ENCODE measurements around the gene HMGB4.

HMGB4 gene

DNA sequence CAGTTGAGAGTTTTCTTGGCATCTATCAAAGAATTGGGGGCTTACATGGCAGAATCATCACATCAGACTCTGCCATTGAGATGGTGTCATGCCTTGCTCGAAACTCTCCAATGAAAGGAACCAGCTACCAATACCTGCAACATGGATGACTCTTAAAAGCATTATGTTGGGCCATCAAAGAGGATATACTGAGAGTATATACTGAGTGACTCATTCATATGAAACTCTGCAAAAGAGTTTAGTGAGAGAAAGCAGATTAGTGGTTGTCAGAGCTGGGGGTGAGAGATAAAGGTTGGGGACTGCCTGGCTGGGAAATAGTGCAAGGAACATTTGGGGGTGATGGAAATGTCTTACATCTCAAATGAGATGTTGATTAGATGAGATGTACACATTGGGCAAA lies 14.7 kb upstream of the HMGB4 start:
- DNase-seq = no peak

DNA sequence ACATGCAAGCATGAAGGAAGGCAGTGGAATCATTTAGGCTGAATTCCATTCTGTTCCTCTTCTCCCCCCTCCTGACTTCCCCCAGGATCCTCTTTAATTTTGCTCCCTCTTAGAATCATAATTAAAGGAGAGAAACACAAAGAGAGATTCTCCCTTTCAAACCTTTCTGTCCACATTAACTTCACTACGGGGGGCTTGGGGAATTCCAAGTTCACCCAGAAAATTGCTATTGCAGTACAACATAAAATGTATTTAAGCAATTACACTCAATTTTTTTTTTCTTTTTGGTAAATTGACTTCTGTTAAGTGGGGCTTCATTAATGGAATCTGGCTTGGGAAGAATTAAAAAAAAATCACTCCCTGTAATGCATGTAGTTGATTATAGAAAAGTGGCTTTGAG lies 13.4 kb upstream of the HMGB4 start:
- no peak for DNase-seq

DNA sequence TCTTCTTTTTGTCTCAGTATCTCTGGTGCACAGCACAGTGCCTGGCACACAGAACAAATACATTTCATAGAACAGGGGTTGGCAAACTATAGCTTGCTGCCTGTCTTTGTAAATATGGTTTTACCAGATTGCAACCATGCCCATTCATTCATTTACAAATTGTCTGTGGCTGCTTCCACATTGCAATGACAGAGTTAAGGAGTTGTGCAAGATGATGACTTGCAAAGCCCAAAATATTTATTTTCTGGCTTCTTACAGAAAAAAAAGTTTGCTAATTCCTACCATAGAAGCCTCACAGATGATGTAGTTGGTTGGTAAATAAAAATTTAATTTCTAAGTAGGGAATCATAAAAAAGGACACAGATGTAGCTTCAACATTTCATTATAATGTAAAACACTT lies 11.2 kb upstream of the HMGB4 start:
- no peak for DNase-seq

DNA sequence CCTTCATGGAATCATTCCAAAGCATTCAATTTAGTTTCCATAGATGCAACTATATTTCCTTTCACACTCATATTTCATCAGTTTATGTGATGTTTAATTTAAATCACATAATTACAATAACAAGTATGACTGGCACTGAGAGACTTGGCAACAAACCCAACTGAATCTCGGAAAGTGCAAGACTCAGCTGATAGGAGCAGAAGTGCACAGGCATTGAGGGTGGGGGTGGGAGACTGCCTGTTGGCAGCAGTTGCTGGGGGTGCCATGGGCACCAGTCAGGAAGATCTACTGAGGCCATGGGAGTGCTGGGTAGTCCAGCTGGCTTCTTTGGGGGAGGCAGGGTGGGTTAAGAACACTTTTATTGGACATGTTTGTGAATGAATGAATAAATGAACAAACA lies 10.4 kb upstream of the HMGB4 start:
- no peak for DNase-seq

DNA sequence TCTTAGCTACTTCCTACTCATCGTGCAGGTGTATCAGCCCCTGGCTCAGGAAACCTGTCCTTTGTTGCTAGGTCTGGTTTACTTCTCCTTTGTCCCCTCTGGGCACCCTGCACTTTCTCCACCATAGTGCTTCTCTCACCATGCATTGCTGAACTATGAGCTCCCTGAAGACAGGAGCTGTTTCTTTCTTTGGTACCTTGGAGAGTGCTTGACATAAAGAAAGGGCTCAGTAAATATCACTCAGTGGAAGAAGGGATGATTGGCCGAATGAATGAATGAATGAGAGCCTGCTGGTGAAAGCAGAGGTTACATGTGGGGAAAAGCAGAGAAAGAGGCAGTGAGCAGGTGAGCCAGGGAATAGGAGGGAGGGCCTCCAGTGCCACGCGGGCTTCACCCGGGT lies 9.8 kb upstream of the HMGB4 start:
- no peak for DNase-seq

DNA sequence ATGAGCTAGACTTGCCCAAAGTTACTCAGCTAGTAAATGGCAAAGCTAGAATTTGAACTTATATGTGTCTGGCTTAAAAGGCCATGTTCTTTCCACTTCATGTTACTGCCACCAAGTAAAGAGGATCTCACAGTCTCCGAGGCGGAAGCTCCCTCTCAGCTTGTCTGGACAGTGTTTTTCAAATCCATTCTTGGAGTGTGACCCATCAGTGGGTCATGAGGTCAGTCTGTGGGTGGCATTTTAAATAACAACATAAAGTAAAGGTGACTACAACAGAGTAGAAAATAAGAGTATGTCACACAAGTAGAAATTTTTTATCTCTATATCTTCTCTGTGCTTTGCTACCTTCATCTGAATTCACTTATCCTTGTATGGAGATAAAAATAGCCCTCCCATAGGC lies 3.2 kb upstream of the HMGB4 start:
- no peak for DNase-seq

DNA sequence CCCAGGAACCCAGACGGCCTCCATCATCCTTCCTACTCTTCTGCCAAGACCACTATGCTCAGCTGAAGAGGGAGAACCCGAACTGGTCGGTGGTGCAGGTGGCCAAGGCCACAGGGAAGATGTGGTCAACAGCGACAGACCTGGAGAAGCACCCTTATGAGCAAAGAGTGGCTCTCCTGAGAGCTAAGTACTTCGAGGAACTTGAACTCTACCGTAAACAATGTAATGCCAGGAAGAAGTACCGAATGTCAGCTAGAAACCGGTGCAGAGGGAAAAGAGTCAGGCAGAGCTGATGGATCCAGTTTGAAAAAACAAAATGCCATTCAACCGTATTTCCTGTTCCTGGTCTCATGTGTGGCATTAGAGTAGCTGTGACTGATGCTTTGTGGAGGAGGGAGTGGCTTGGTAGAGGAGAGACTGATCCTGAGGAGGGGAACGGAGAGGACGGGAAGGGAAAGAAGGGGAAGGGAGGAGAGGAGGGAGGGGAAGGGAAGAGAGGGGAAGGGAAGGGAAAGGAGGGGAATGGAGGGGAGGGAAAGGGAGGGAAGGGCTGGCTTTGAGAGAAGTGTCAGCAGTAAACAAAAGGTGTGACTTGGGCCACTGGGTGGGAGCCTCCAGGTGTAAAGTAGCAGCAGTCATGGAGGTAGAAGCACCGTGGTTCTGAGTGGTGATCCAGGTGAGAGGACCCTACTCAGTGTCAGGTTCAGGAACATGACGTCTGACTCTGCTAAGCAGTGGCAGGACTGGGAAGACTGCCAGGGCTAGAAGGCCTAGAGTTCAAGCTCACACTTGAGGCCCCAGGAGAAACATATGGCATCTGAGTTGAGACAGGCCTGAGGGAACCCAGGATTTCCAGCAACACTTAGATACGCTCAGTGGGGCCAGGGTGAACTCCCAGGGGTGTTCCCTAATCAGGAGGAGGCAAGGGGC lies 846 bp downstream of the HMGB4 start:
- DNase-seq = peak; percentile 19

DNA sequence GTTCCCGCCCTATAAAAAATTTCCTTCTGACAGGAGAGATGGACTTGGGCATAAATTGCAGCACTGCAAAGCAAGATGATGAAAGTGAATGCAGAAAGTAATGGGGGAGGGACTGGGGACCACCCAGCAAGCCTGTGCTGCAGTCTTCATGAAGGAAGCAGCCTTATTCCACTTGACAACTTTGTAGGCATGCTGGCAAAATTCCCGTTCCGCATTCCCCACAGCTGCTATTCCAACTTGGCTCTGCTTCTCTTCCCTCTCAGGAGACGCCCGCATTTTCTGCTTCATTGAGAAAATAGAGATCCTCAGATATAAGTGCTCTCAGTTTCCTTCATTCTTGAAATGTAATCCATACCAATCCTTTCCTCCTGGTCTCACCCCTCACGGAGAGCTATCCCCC lies 2.4 kb downstream of the HMGB4 start:
- DNase-seq = peak; percentile 3

DNA sequence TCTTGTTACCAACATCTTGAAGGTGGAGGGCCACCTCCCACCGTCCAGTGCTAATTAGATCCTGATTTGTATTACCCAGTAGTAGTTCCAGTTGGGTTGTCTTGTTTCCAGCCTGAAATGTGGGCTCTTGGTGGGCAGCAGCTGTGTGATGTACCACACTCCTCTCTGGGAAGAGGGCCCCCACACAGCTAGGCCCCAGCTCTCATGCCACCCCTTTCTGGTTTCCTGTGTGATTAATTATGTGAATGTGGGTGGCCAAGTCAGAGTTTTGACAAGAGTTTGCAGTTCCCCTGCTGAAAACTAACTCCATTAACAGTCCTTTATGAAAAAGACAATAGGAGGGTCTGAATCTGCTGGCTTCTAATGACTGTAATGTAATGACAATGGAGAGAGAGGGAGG lies 3.8 kb downstream of the HMGB4 start:
- DNase-seq = no peak

DNA sequence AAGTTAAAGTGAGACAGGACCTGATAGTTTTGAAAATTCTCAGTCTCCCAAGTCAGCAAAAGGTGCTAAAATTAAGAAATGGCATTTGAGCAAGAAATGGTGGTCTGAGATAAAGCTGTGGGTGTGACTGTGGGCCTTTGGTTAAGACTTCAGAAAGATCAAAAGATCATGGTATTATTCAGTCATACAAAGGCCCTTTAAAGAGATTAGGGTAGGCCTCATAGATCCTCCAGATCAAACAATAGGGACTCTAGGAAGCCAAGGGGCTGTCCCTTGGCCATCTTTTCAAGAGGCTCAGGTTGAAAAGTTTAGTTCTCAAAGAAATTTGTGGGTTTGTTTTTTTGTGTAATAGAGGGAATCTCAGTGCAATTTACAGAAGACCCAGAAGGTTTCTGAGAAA lies 8.4 kb downstream of the HMGB4 start:
- DNase-seq = no peak

DNA sequence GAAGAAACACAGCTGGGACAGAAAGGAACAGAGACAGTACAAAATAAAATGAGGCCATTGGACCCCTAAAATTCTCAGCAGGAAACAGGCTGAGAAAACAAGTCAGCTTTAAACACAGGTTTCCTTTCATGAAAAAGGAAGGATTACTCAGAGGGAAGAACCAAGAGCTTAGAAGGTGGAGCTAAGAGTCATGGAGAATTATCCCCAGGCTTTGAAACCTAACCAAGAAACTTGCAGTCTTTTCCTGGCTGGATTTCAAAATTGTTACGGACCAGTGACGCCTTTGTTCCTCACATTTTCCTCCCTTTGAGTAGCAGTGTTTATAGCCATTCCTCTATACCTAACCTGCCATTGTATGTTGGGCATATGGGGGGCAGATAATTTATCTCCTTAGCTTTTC lies 8.8 kb downstream of the HMGB4 start:
- DNase-seq = no peak

DNA sequence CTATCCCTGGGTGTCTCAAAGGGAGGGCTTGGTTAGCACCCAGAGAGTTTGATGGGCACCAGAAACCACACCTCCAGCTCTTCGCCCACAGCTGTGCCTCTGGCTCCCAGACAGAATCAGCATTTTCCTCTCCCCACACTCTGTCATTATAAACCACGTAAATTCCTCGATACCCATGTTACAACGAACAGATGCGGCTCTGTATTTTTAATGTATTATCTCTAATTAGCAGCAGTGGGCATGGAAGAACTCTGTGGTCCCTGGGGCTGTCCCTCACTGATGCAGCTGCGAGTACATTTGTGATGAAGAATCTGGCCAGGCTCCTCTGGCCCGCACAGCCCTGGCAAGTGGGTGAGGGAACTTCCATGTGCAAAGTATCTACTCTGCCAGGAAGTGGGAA lies 10.8 kb downstream of the HMGB4 start:
- no peak for DNase-seq

DNA sequence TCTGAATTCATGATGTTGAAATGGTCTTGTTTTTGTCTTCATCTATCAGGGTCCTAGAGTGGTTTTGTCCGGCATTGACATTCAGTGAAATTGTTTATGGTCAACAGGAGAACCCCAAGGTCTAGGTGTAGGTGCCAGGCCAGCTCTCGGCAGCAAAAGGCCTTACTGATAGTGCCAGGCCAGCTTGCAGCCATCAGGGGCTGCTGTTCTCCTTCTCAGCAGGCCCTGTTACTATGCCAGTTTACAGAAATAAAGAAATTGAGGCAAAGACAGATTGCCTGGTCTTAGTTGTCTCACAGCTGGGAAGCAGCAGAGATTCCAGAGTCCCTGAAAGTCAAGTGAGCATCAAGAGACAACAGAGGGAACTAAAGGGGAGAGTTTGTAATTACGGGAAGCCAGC lies 12.0 kb downstream of the HMGB4 start:
- DNase-seq = no peak

DNA sequence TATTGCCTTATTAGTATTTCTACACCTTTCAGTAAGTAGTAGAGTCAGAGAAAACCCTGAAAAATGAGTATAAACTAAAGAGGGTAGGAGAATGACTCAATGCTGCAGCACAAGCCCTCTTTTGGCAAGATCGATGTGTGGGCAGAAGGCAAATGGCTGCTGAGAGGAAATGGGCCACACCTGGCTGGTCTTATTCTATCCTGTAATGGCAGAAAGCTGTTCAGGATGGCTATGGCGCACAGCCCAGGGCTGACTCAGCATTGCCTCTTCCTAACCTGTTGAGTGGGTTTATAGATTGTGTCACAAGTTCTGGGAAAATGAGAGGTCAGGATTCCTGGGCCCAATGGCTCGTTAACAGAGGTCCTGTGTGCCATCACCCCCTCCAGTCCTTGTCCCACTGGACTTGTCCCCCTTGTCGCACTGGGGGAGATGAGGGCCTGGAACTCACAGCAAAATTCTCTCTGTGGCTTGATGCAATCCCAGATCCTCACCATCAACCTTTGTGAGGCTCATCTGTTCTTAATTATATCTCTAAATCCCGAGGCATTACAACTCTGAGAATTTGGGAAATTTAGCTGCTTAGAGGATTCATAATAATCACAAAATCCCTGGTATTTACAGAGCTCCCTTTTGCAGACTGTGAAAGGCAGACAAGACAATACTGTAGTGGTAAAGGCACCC lies 13.2 kb downstream of the HMGB4 start:
- DNase-seq = no peak

DNA sequence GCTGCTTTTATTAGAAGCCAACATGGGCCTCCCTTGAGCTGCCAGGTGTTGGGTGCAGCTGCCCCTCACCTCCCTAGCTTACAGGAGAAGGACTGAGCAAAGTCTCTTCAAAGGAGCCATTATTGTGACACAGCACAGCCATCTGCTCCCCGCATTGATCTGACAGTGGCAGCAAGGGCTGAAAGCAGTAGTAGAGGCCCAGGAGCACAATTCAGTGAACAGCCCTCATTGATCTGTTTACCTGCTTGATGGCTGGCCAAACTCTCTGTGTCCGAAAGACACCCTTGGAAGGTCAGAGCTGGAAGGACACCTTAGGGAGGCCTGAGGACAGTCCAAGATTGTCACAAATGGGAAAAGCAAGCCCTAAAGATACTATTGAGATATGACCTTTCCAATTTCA lies 14.5 kb downstream of the HMGB4 start:
- DNase-seq = no peak

DNA sequence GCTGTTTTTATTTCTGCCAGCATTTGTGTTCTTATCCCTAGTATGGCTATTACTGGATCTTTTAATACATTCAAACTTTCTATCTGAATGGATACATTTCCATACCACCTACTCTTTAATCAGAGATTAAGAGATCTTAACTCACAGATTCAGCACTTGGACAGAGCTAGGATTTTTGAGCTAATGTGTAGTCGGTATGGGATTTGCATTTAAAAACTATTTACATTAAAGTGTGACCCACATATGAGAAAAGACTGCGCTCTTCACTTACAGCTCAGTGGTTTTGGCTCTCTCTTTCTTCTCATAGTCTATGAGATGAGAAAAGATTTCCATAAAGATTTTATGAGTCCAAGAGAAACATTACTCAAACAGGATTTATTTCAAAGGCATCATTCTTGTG lies 16.4 kb downstream of the HMGB4 start:
- DNase-seq = no peak

DNA sequence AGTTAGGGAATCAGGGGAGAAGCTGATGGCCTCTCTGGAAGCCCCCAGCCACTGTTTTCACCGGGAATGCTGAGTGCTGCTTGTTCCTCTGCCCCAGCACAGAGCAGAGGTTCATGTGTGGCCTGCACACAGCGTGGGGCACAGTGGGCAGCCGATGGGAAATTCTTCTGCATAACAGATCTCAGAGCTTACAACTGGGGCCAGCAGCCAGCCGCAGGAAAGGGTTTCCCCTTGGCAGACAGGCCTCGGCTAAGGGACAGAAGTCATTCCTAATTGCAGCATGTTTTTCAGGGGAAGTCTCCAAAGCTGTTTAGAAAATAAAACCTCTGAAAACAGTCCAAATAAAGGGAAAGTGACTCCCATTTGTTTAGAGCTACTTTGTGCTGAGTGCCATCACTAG lies 22.6 kb downstream of the HMGB4 start:
- DNase-seq = no peak

DNA sequence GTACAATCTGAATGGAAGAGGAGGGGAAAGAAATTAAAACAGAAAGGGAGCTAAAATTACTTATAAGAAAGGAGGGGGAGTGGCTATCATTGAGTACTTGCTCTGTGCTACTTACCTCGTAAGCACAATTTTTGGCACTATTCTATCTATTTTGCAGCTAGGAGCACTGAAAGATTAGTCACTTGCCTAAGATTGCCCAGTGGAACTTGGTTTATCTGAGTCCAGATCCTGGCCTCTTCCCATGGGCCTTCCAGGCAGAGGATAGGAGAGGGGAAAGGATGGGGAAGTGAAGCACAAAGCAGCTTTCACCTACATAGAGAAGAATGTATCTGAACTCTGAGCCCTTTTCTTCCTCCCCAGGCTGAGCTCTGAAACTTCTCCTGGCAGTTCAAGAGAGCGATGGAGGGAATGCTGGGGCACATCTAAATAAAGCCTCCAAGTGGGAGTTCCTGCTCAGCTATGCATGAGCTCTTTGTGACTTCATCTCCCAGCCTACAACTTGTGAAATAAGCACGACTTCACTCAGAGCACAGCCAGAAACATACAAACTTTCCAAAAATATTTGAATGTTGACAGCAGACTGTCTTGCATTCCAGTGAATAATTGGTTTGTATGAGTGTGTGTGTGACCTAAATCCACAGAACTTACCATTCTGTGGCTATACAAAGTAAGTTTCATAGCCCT lies 29.4 kb downstream of the HMGB4 start:
- no peak for DNase-seq

DNA sequence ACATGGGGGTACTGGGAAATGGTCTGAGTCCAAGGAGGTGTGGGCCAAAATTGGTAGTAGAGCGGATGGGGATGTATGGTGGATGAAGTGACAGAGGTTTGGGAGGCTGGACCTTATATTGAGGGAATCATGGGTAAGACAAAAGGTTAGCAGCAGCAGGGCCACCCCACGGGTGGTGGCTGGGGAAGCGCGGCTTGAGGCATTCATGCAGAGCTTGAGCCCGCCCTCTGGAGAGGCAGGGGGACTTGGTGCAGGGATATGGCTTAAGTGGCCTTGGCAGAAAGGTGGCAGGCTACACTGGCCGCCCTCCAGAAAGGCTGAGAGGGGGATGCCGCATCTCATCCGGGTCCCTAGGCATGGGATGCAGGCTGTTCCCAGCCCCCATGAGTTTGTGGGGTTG lies 31.5 kb downstream of the HMGB4 start:
- DNase-seq = no peak

DNA sequence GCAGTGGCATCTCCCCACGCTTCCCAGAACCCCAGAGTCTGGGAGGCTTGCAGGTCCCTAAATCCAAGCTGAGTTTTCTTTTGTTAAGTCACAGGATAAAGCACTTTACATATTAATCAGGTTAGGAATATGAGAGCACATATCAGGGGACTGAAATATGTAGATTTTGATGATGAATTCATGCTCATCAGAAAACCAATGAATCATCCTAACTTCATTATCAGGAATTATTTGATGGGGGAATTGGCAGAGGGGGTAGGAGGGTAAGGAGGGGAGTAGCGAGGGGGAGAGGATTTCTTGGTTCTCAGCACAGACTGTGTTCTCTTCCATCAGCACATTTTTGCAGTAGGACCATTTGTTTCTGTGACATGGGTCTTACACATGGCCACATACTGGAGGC lies 32.1 kb downstream of the HMGB4 start:
- no peak for DNase-seq

DNA sequence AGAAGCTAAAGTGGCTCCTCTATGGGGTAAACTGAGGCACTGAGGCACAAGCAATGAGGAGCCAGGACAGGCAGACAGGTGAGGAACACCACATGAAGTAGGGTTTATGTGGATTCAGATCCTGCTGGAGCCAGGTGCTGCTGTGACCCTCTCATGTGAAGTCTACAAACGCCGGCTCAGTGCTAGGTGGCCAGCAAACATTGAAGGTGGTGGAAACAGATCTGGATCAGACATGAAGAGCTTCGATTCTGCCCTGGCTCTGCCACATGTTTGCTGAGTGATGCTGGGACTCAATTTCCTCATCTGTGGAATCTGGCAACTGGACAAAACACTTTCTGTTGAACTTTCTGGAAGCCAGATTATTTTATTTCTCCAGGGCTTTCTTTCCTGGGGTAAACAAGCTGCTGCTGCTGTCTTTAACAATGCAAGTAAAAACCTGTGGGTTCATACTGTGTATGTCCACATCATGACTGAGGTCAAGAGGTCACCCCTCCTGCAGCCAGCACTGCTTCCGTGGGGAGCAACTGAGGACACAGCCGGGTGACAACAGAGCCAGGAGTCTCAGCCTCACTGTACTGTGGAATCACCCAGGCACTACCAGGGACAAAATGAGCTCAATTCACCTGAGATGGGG lies 33.3 kb downstream of the HMGB4 start:
- DNase-seq = no peak

DNA sequence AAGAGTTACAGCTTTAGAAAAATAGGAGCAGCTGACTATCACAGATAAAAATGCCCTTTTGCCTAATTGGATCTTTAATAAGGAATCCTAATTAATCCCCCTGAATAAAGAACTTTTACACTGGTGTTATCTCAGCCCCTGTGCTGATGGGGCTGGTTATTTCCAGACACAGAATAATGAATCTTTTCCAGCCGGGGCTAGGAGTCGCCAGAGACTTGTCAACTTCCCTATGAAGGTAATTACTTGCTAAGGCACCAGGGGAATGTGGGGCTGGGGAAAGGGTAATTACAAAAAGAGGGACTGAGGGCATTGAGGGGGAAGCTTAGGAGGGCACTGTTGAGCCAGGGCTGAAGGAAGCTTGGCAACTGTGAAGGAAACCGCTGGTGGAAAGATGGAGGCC lies 34.5 kb downstream of the HMGB4 start:
- DNase-seq = no peak

DNA sequence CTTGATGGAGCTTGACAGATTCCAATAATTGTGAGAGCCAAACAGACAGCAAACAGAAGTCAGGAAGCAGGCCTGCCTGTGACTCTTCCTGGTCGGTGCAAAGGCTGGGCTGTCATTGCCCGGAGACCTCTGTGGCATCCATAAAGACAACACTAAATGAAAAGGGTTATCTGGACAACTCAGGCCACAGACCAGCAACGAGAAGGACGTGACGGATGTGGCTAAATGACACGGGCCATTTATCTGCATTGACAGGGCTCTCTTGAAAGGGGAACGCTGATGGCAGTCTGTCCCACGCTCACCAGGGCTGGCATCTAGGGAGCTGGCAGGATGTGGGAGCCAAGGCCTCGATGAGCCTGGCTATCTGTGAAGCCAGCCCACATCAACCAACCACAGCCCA lies 35.0 kb downstream of the HMGB4 start:
- DNase-seq = no peak

DNA sequence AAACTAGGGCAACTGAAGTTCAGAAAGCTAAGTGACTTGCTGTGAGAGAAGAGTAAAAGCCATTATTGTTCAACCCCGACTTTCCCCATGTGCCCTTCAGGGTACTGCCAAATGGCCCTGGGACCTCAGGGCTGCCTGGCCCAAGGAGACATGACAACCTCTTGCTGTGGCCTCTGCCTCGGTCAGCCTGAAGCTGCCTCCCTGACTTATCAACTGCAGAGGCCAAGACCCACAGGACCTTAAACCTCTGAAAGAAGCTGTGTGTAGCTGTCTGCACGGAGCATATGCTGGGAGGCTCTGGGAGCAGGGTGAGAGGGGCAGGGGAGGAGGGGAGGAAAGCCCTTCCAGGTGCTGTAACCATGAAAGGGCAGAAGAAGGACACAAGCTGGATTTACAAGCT lies 35.9 kb downstream of the HMGB4 start:
- DNase-seq = no peak
